ENCODE measurements around the gene GLDN. TPM values are rescaled to one million over a fixed set of nuclear protein-coding genes. Genes with fewer than 3 reads are reported as not detected.

The GLDN gene
- total RNA-seq, 4 donors from 2014 or later: 0.77 to 11.8 (median 3.7) TPM

DNA sequence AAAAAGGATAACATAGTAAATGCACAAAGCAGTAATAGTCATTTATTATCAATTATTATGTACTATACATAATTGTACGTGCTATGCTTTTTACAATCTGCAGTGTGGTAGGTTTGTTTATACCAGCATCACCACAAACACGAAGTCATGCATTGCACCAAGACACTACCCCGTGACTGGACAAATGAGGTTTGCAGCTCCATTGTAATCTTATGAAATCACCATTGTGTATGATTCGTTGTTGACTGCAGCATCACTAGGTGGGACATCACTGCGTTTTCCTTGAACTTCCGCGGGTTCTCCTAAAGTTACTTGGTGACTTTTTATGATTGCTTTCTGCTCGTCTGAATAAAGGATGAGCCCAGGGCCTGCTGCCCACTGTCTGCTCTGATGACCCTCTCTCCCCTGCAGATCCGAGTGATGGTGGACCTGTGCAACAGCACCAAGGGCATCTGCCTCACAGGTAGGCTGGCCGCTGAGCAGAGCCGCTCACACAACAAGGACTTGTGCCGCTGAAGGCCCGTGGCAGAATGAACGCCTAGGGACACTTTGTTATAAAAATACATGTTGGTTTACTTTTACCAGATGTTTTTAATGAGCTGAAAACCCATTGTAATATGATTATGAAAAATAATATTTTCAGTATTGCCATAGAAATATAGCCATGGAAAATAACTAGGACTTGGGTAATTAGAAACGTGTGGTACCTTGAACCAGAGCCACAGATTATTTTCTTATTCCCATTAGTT is 35.8 kb downstream of the GLDN start:
- DNase-seq: no peak
- TF ChIP-seq, protein P1, sequence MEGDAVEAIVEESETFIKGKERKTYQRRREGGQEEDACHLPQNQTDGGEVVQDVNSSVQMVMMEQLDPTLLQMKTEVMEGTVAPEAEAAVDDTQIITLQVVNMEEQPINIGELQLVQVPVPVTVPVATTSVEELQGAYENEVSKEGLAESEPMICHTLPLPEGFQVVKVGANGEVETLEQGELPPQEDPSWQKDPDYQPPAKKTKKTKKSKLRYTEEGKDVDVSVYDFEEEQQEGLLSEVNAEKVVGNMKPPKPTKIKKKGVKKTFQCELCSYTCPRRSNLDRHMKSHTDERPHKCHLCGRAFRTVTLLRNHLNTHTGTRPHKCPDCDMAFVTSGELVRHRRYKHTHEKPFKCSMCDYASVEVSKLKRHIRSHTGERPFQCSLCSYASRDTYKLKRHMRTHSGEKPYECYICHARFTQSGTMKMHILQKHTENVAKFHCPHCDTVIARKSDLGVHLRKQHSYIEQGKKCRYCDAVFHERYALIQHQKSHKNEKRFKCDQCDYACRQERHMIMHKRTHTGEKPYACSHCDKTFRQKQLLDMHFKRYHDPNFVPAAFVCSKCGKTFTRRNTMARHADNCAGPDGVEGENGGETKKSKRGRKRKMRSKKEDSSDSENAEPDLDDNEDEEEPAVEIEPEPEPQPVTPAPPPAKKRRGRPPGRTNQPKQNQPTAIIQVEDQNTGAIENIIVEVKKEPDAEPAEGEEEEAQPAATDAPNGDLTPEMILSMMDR (IDR thresholded peaks at IDR 0.05): no peak
- TF ChIP-seq POLR2A (IDR thresholded peaks at IDR 0.05): no peak
- no peak overlapping the region for H3K27ac ChIP-seq
- intact Hi-C loops (cut with DNase I; ENCODE audit: low total_unique reads): no loop called here
- no peaks in the 10 kb centered on the region for H3K4me1 ChIP-seq
- no peak overlapping the region for H3K4me3 ChIP-seq
- no peaks in the 10 kb centered on the region for H3K9me3 ChIP-seq
- no peaks in the 10 kb centered on the region for H3K36me3 ChIP-seq
- no peaks in the 10 kb centered on the region for H3K27me3 ChIP-seq

DNA sequence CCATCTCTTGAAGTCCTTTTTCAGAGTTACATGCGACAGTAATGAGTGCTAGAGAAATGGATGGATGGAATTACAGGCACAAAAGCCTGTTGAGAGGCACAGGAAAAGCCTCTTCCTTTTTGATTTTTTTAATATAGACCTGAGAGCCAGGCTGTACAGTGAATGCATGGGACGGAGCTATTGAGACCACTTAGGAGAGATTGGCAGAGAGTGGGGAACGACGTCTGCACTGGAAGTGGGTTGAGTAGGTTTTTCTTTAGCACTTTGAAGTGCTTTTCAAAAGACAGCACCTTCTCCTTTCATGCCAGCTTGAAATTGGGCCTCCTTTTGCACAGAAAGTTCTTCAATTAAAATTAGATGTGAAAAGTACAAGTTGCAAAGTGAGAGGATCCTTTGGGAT is 37.0 kb downstream of the GLDN start:
- intact Hi-C loops (cut with DNase I; ENCODE audit: low total_unique reads): no loop called here
- Histone ChIP-seq H3K27ac (no peak overlapping the region), H3K9me3 (no peaks in the 10 kb centered on the region), H3K4me1 (no peaks in the 10 kb centered on the region), H3K36me3 (no peaks in the 10 kb centered on the region), H3K27me3 (no peaks in the 10 kb centered on the region), H3K4me3 (no peak overlapping the region)
- no peak for DNase-seq
- no peak for TF ChIP-seq POLR2A (IDR thresholded peaks at IDR 0.05)
- TF ChIP-seq, protein P1 (IDR thresholded peaks at IDR 0.05): no peak

DNA sequence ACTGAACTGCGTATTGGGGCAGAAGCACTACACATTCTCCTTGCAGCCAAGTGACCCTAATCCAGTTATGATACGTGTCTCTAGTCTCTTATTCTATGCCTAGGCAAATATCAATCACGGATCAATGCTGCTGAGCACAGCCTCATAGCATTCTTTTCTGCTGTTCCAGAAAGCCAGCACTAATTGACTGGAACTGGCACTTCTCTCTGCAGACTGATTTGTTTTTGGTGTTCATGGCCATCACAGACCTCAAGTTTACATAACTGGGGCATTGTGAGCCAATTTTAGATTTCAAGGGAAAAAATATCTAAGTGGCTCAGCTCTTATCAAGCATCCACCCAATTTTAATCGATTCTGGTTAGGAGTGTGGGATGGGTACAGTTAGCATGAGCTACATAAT is 37.9 kb downstream of the GLDN start:
- intact Hi-C loops (cut with DNase I; ENCODE audit: low total_unique reads): no loop called here
- TF ChIP-seq, protein P1 (IDR thresholded peaks at IDR 0.05): no peak
- TF ChIP-seq POLR2A (IDR thresholded peaks at IDR 0.05): no peak
- Histone ChIP-seq H3K9me3 (no peaks in the 10 kb centered on the region), H3K4me3 (no peak overlapping the region), H3K4me1 (no peaks in the 10 kb centered on the region), H3K27me3 (no peaks in the 10 kb centered on the region), H3K36me3 (no peaks in the 10 kb centered on the region), H3K27ac (no peak overlapping the region)
- DNase-seq: no peak

DNA sequence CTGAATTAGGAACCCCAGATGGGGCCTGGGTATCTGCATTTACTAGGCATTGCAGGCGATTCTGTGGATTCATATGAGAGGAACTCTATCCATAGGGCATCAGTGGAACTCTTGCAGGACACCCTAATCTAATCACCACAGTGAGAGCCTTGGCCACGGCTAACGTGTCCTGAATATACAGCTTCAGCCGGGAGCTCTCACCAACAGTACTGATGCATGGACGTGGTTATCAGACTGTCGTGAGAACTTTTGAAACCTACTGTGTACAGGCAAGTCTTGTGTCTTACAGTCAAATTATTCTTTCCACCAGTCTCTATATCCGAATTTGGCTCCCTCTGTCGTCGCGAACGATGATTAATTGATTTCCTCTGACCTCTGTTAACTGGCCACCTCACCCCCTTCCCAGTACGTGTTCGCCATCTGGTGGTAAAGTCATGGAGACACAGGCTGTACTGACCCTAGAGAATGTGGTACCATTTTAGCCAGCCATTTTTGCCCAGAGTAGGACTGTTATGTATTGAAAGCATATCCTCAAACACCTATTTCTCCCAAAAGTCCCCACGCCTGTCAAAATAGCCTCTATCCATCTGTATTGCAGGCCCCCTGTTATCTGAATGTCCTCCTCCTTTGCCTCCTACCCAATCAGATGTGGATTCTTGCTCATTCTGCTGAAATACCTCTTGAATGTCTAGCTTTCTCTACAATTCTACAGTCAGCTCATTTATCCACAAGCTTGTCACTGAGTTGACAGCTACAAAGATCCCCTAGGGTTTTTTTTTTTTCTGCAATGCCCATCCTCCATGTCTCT is 39.7 kb downstream of the GLDN start:
- Histone ChIP-seq H3K27ac (no peak overlapping the region), H3K4me1 (no peaks in the 10 kb centered on the region), H3K36me3 (no peaks in the 10 kb centered on the region), H3K4me3 (no peak overlapping the region), H3K27me3 (no peaks in the 10 kb centered on the region), H3K9me3 (no peaks in the 10 kb centered on the region)
- DNase-seq: peak; percentile 24 to 47
- intact Hi-C loops (cut with DNase I; ENCODE audit: low total_unique reads): no loop called here
- TF ChIP-seq POLR2A (IDR thresholded peaks at IDR 0.05): no peak
- TF ChIP-seq, protein P1 (IDR thresholded peaks at IDR 0.05): peak; percentile 65 to 86 (median 77)

DNA sequence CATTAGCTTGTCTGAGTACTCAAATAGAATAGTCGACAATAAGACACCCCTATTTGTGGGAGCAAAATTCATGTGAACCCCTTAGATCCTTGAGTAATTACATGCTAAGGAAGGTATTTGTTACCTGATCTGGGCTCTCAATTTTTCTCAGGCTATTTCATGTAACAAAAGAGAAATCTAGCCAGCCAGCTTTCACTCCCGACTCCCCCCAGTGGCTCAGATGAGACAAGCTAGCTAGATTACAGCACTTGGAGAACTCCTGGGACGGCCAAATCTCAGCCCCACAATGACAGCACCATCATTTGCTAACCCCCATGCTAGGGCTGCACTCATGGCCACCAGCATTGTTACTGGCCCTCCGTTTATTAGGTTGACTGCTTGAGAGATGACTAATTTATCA is 41.3 kb downstream of the GLDN start:
- no peaks in the 10 kb centered on the region for H3K27me3 ChIP-seq
- TF ChIP-seq, protein P1 (IDR thresholded peaks at IDR 0.05): peak in 1 of 4 experiments; percentile 17
- no peak for TF ChIP-seq POLR2A (IDR thresholded peaks at IDR 0.05)
- H3K27ac ChIP-seq: no peak overlapping the region
- DNase-seq: peak in 1 of 2 donors; percentile 21
- no peaks in the 10 kb centered on the region for H3K9me3 ChIP-seq
- no peaks in the 10 kb centered on the region for H3K36me3 ChIP-seq
- intact Hi-C loops (cut with DNase I; ENCODE audit: low total_unique reads): no loop called here
- no peak overlapping the region for H3K4me3 ChIP-seq
- no peaks in the 10 kb centered on the region for H3K4me1 ChIP-seq
